ENCODE measurements around the gene BLVRB. TPM values are rescaled to one million over a fixed set of nuclear protein-coding genes. Genes with fewer than 3 reads are reported as not detected.
A peak's percentile ranks its signal among the peaks of the same experiment; 100 is the strongest.

The BLVRB gene
- total and polyA plus RNA-seq, 2 of the 8 experiments (the other 6 are each of a cell fraction or from before 2014, with no cell fraction given), result 28.7 to 182 TPM

DNA sequence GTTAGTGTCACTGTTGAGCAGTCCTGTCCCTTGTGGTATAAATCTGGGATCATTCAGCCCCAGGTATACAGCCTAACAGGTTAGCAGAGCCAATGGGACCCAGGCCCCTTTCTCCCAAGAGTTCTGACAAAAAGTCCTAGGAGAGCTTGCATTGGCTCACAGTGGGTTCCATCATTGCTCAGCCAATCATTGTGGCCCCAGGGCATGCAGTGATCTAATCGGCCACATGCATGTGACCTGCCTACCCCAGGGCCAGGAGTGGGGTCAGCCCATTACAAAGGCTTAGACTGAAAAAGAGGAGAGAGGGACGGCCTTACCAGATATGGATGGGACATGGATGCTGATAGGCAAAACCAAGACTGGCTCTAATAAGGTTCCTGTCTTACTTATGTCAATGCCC is 42.3 kb upstream of the BLVRB start:
- Histone ChIP-seq H3K79me1 (ENCODE audit: low read depth, low read length) (no peaks in the 10 kb centered on the region), H3K18ac (ENCODE audit: extremely low read depth, low read length) (no peak overlapping the region), H3K36me3 (ENCODE audit: control insufficient read depth in 2 of 4, insufficient read depth in 4 of 4, low read length in 3 of 4) (no peaks in the 10 kb centered on the region), H3K23ac (ENCODE audit: insufficient read length) (no peak overlapping the region), H3K27me3 (replicated peaks in 1 of 4; ENCODE audit: control insufficient read depth in 3 of 4, extremely low read depth in 1 of 4, insufficient read depth in 3 of 4, low read length in 3 of 4) (peaks cover 15 to 29% (median 22%) of the 10 kb centered on the region in 4 experiments), H3K79me2 (ENCODE audit: control insufficient read depth in 1 of 2, insufficient read depth in 2 of 2, low read length in 2 of 2) (no peaks in the 10 kb centered on the region), H3K27ac (ENCODE audit: low read depth, low read length) (no peak overlapping the region), H2AFZ (ENCODE audit: low read length) (no peak overlapping the region), H2BK12ac (ENCODE audit: low read depth, low read length) (no peak overlapping the region), H2AK5ac (ENCODE audit: low read depth, low read length) (no peak overlapping the region), H4K91ac (replicated peaks; ENCODE audit: insufficient read length, low read length) (no peak overlapping the region), H2BK15ac (ENCODE audit: low read length) (no peak overlapping the region), H3K56ac (replicated peaks; ENCODE audit: insufficient read length, low read depth, low read length) (no peak overlapping the region), H3K9me3 (ENCODE audit: insufficient read depth in 2 of 2, low read depth in 1 of 2, low read length in 1 of 2) (no peaks in the 10 kb centered on the region), H4K5ac (ENCODE audit: insufficient read length, low read depth, low read length) (no peak overlapping the region), H2BK20ac (ENCODE audit: low read length) (no peak overlapping the region), H3K14ac (ENCODE audit: insufficient read length) (no peak overlapping the region), H3K9ac (replicated peaks in 1 of 4; ENCODE audit: extremely low read depth in 1 of 4, low read depth in 3 of 4, low read length in 3 of 4) (no peak overlapping the region), H4K20me1 (replicated peaks in 1 of 2; ENCODE audit: control insufficient read depth in 1 of 2, insufficient read depth in 2 of 2, low read length in 2 of 2) (no peaks in the 10 kb centered on the region), H2BK120ac (replicated peaks; ENCODE audit: low read depth, low read length) (no peak overlapping the region), H4K8ac (ENCODE audit: extremely low read depth, insufficient read depth, low read length) (no peak overlapping the region), H3K4me2 (ENCODE audit: insufficient read depth in 1 of 2, low read depth in 2 of 2, low read length in 2 of 2) (no peak overlapping the region), H3K4me3 (ENCODE audit: extremely low read depth in 1 of 4, insufficient read depth in 2 of 4, low read depth in 3 of 4, low read length in 4 of 4) (no peak overlapping the region), H3K4me1 (replicated peaks in 1 of 4; ENCODE audit: control insufficient read depth in 3 of 4, insufficient read depth in 4 of 4, low read length in 3 of 4) (peaks cover 0 to 4% (median 2%) of the 10 kb centered on the region in 4 experiments; a peak in 2 of 7 replicates), H2BK5ac (ENCODE audit: low read depth, low read length) (no peak overlapping the region), H3K4ac (replicated peaks; ENCODE audit: insufficient read length, low read depth, low read length) (no peak overlapping the region), H3K23me2 (ENCODE audit: low read depth, low read length) (peaks cover 8% of the 10 kb centered on the region)
- DNase-seq (ENCODE audit: low read depth in 1 of 2, low spot score in 2 of 2) (no peak), FAIRE-seq (no peak)
- 0 out of 2 replicates have a peak, but pooled peaks have one; percentile 31 for TF ChIP-seq SP1 (IDR thresholded peaks at IDR 0.05; ENCODE audit: low read depth, low read length)
- TF ChIP-seq TBP (IDR thresholded peaks at IDR 0.05; ENCODE audit: low read depth, low read length), result no peak
- ChIA-PET CTCF (ENCODE audit: partially characterized antibody) (interaction anchor here (1.0 kb wide), 1 partner anchor 10 kb away, joined by 3 read pairs; no protein-coding TSS in a partner anchor), POLR2A (ENCODE audit: partially characterized antibody) (no interaction called here)
- WGBS, 2 experiments (ENCODE audit: extremely low coverage in 1 of 2, insufficient coverage in 1 of 2, insufficient read length in 1 of 2, insufficient replicate concordance in 2 of 2, low coverage in 1 of 2, low lambda C conversion rate in 2 of 2, missing lambda C conversion rate in 1 of 2), result 49% methylated on average over 2 of the region's 2 CpGs; no CpG with 5 or more reads in 1 of the 2 experiments

All from H1 (cell line).